ENCODE results near the gene GRIK4. TPM values are rescaled to one million over a fixed set of nuclear protein-coding genes. Genes with fewer than 3 reads are reported as not detected.

Gene GRIK4
- total and polyA plus RNA-seq, 2 experiments from 2014 or later, result 0.28 to 0.45 TPM

GRCh38 chr11:121035169-121035755 is 523.7 kb downstream of the GRIK4 start:
- no peaks in the 10 kb centered on the region for H3K36me3 ChIP-seq

GRCh38 chr11:121035780-121036179 is 524.2 kb downstream of the GRIK4 start:
- H3K9me3 ChIP-seq (ENCODE audit: low read depth), result no peaks in the 10 kb centered on the region
- H3K4me3 ChIP-seq, result no peak overlapping the region
- H3K36me3 ChIP-seq, result no peaks in the 10 kb centered on the region
- H3K4me1 ChIP-seq (ENCODE audit: low read depth), result peaks cover 40% of the 10 kb centered on the region
- no peak for TF ChIP-seq CTCF (IDR thresholded peaks at IDR 0.05; ENCODE audit: low read depth, low read length)
- peak in 1 of 2 donors; percentile 54 for DNase-seq (ENCODE audit: low read depth in 1 of 2, low spot score in 1 of 2)
- H3K27ac ChIP-seq, result no peak overlapping the region
- no peaks in the 10 kb centered on the region for H3K27me3 ChIP-seq

More at GRCh38 chr11:121035169-121035755, 523.7 kb downstream of the GRIK4 start:
- no peak for TF ChIP-seq CTCF (IDR thresholded peaks at IDR 0.05; ENCODE audit: low read depth, low read length)
- H3K27me3 ChIP-seq, result no peaks in the 10 kb centered on the region
- no peaks in the 10 kb centered on the region for H3K9me3 ChIP-seq (ENCODE audit: low read depth)
- H3K4me3 ChIP-seq, result no peak overlapping the region
- H3K27ac ChIP-seq, result no peak overlapping the region
- DNase-seq (ENCODE audit: low read depth in 1 of 2, low spot score in 1 of 2), result no peak
- peaks cover 40% of the 10 kb centered on the region for H3K4me1 ChIP-seq (ENCODE audit: low read depth)

GRCh38 chr11:121037016-121037415 is 525.5 kb downstream of the GRIK4 start:
- Histone ChIP-seq H3K4me1 (ENCODE audit: low read depth) (peaks cover 49% of the 10 kb centered on the region), H3K9me3 (ENCODE audit: low read depth) (no peaks in the 10 kb centered on the region), H3K27ac (no peak overlapping the region), H3K27me3 (no peaks in the 10 kb centered on the region), H3K36me3 (no peaks in the 10 kb centered on the region), H3K4me3 (no peak overlapping the region)
- DNase-seq (ENCODE audit: low read depth in 1 of 2, low spot score in 1 of 2), result no peak
- no peak for TF ChIP-seq CTCF (IDR thresholded peaks at IDR 0.05; ENCODE audit: low read depth, low read length)

Other genes with a start within 250 kb of the GRIK4 start
- 14.9 and 25.0 TPM in 2 replicates for gene TLCD5, start 186.4 kb upstream of the GRIK4 start, total RNA-seq
- gene TLCD5, start 186.4 kb upstream of the GRIK4 start, polyA plus RNA-seq, result 19.0 and 27.1 TPM in 2 replicates
- 29.9 and 43.4 TPM in 2 replicates for gene ARHGEF12, start 175.3 kb upstream of the GRIK4 start, total RNA-seq
- gene ARHGEF12, start 175.3 kb upstream of the GRIK4 start, polyA plus RNA-seq, result 19.4 and 21.7 TPM in 2 replicates